HepG2 (cell line): Measurements from ENCODE around the gene C11orf21. TPM values are rescaled to one million over a fixed set of nuclear protein-coding genes. Genes with fewer than 3 reads are reported as not detected.

Source experiments
- ATAC-seq: fragments of 200-7000 bp; cut with Tn5 transposase; 3 replicates; pipeline ENCODE4 v1.9.1; 2020; ENCODE audit warnings: mild to moderate bottlenecking, moderate library complexity
- BruUV-seq: library from RNA; stranded (reverse); fragments of 400-500 nt; replicated peaks from 2 replicates; lab custom pipeline; 2021; lab: Mats Ljungman, UMichigan
- CTCF ChIA-PET: fragments of 300-600 bp; formaldehyde crosslinking; extraction: SDS; loops from one replicate; lab custom pipeline; 2021; ENCODE audit warnings: low total read pairs, inconsistent platforms, low intra/inter-chr PET ratio; lab: Yijun Ruan, JAX
- POLR2A ChIA-PET: fragments of 350-600 bp; sonication (Branson Sonifier 250); formaldehyde crosslinking; loops from one replicate; lab custom pipeline; 2020; ENCODE audit warnings: antibody characterized with exemption, inconsistent platforms; lab: Yijun Ruan, JAX
- DNase-seq: peaks from one replicate; pipeline ENCODE4 v3.0.0-alpha.2; 2015; ENCODE audit warnings: low spot score
- FAIRE-seq: peaks from 3 replicates; lab custom pipeline; 2011; peaks lifted over from hg19 to GRCh38; lab: Jason Lieb, UNC
- H2AFZ ChIP-seq: one replicate; pipeline ENCODE4 v1.6.1; 2011; ENCODE audit warnings: low read length, inconsistent platforms
- H3K27ac ChIP-seq: fragments of 300-600 bp; 3 replicates; pipeline ENCODE4 v1.8.0; 2011; ENCODE audit warnings: mixed run types, mild to moderate bottlenecking, mixed read lengths, low read length, inconsistent platforms; ENCODE audit not compliant: insufficient read depth; ENCODE audit errors: extremely low read length
- H3K27me3 ChIP-seq, 2 experiments: fragments of 200-600 bp in 1 of 2; 2 replicates in 1 of 2; 3 replicates in 1 of 2; pipeline versions ENCODE4 v1.6.0 to v1.8.0; 2011; ENCODE audit warnings: low read length in 2 of 2, mild to moderate bottlenecking in 2 of 2, moderate library complexity in 2 of 2, inconsistent platforms in 1 of 2; ENCODE audit not compliant: insufficient read depth in 2 of 2, control insufficient read depth in 1 of 2
- H3K36me3 ChIP-seq, 2 experiments: fragments of 200-600 bp in 1 of 2; replicated peaks in 1 of 2; 2 replicates in 1 of 2; 3 replicates in 1 of 2; pipeline versions ENCODE4 v1.5.1 to v1.8.0; 2011; ENCODE audit warnings: low read length in 2 of 2, inconsistent platforms in 1 of 2; ENCODE audit not compliant: insufficient read depth in 2 of 2, control insufficient read depth in 1 of 2
- H3K4me1 ChIP-seq: 2 replicates; pipeline ENCODE4 v1.5.1; 2012; ENCODE audit warnings: low read length, inconsistent platforms; ENCODE audit not compliant: insufficient read depth
- H3K4me2 ChIP-seq: 2 replicates; pipeline ENCODE4 v1.6.0; 2011; ENCODE audit warnings: low read depth, low read length, inconsistent platforms
- H3K4me3 ChIP-seq, 3 experiments: fragments of 200-600 bp in 1 of 3; sonication (generic), shearing (Covaris generic) in 1 of 3; replicated peaks in 1 of 3; 2 replicates each; pipeline ENCODE4 v1.5.1; 2011 to 2016; ENCODE audit warnings: low read length in 3 of 3, inconsistent platforms in 2 of 3, low read depth in 2 of 3, mild to moderate bottlenecking in 2 of 3, control low read depth in 1 of 3, mixed read lengths in 1 of 3; ENCODE audit not compliant: insufficient read depth in 1 of 3
- H3K79me2 ChIP-seq: one replicate; pipeline ENCODE4 v1.6.1; 2011; ENCODE audit warnings: low read length, inconsistent platforms; ENCODE audit not compliant: insufficient read depth
- H3K9ac ChIP-seq: 2 replicates; pipeline ENCODE4 v1.6.0; 2011; ENCODE audit warnings: mild to moderate bottlenecking, low read depth, low read length, inconsistent platforms; ENCODE audit not compliant: insufficient read depth
- H3K9me3 ChIP-seq: 2 replicates; pipeline ENCODE4 v1.5.1; 2012; ENCODE audit warnings: mild to moderate bottlenecking, low read length
- H4K20me1 ChIP-seq: 2 replicates; pipeline ENCODE4 v1.6.0; 2011; ENCODE audit warnings: inconsistent platforms, mild to moderate bottlenecking, low read length, moderate library complexity; ENCODE audit not compliant: insufficient read depth
- ARNT2 ChIP-seq: sonication (generic); formaldehyde crosslinking; IDR thresholded peaks from 2 replicates; pipeline ENCODE4 v1.8.0; 2022; ENCODE audit warnings: mild to moderate bottlenecking, low read depth, missing genetic modification reagents, moderate library complexity
- MAF1 ChIP-seq: sonication (generic); formaldehyde crosslinking; IDR thresholded peaks from 2 replicates; pipeline ENCODE4 v1.5.0; 2020; ENCODE audit warnings: missing genetic modification reagents, borderline replicate concordance
- MLXIP ChIP-seq: sonication (generic); formaldehyde crosslinking; IDR thresholded peaks from 2 replicates; pipeline ENCODE4 v1.9.0; 2021; ENCODE audit warnings: missing genetic modification reagents, borderline replicate concordance
- TCF7L2 ChIP-seq: IDR thresholded peaks from 2 replicates; pipeline ENCODE4 v1.6.1; 2011; ENCODE audit warnings: mild to moderate bottlenecking, low read depth, low read length, moderate library complexity
- TOE1 ChIP-seq: sonication (generic); formaldehyde crosslinking; IDR thresholded peaks from 2 replicates; pipeline ENCODE4 v1.4.0; 2020; ENCODE audit warnings: mild to moderate bottlenecking, missing genetic modification reagents
- ZBTB46 ChIP-seq: sonication (generic); formaldehyde crosslinking; IDR thresholded peaks from 2 replicates; pipeline ENCODE4 v1.4.0; 2020; ENCODE audit warnings: mild to moderate bottlenecking, missing genetic modification reagents, borderline replicate concordance
- ZMYM2 ChIP-seq: sonication (generic); formaldehyde crosslinking; IDR thresholded peaks from 2 replicates; pipeline ENCODE4 v1.8.0; 2022; ENCODE audit warnings: mild to moderate bottlenecking, missing genetic modification reagents
- ZNF281 ChIP-seq: sonication (generic); formaldehyde crosslinking; IDR thresholded peaks from 2 replicates; pipeline ENCODE4 v1.4.0; 2020; ENCODE audit warnings: missing genetic modification reagents, borderline replicate concordance
- ZNF317 ChIP-seq: sonication (generic); formaldehyde crosslinking; IDR thresholded peaks from 2 replicates; pipeline ENCODE4 v1.5.0; 2020; ENCODE audit warnings: mild to moderate bottlenecking, missing genetic modification reagents
- ZNF512 ChIP-seq: sonication (generic); formaldehyde crosslinking; IDR thresholded peaks from 2 replicates; pipeline ENCODE4 v1.4.0; 2020; ENCODE audit warnings: mild to moderate bottlenecking, missing genetic modification reagents
- ZNF670 ChIP-seq: sonication (generic); formaldehyde crosslinking; IDR thresholded peaks from 2 replicates; pipeline ENCODE4 v1.8.0; 2022; ENCODE audit warnings: mild to moderate bottlenecking, missing genetic modification reagents, borderline replicate concordance
- ZNF770 ChIP-seq: sonication (generic); formaldehyde crosslinking; IDR thresholded peaks from 2 replicates; pipeline ENCODE4 v1.5.0; 2020; ENCODE audit warnings: mild to moderate bottlenecking, missing genetic modification reagents
- WGBS: methylation state at CpG from one replicate; pipeline ENCODE4 v1.1.6; 2017; ENCODE audit warnings: low lambda C conversion rate; 5-methylcytosine and 5-hydroxymethylcytosine counted together
- in situ Hi-C: cut with HindIII; loops from 2 replicates; pipeline ENCODE4 v1.10.0; 2017; ENCODE audit warnings: low pct_unique_long_range_greater_than_20kb; ENCODE audit not compliant: extremely low pct_ligation_motif_present
- intact Hi-C: fragments of 100-400 bp; cut with micrococcal nuclease; formaldehyde crosslinking; loops from one replicate; pipeline ENCODE4 v1.10.0; 2022; ENCODE audit not compliant: unreplicated experiment
- polyA plus RNA-seq, 8 experiments: library from polyadenylated mRNA; depleted of rRNA in 3 of 8; stranded (reverse) in 7 of 8; unstranded in 1 of 8; fragments of >200 nt; fragmentation: Illumina TruSeq in 4 of 8; extraction: Trizol in 4 of 8; gene quantifications; 2 replicates each; pipeline versions ENCODE4 v1.2.1 to v1.2.3, GENCODE V29; 2011 to 2016; ENCODE audit warnings: low read depth in 4 of 8, missing spikeins in 1 of 8, mixed read lengths in 1 of 8; ENCODE audit not compliant: insufficient read depth in 1 of 8
- total RNA-seq, 5 experiments: library from RNA; depleted of rRNA; stranded (reverse); fragments of >200 nt; fragmentation: Illumina TruSeq; extraction: Trizol; gene quantifications; 2 replicates each; pipeline ENCODE4 v1.2.3, GENCODE V29; 2016; ENCODE audit warnings: low read depth in 1 of 5

The C11orf21 gene
- total and polyA plus RNA-seq, 2 of the 13 experiments (the other 11 are each of a cell fraction or from before 2014, with no cell fraction given): 0.08 TPM; not detected in 1

GRCh38 chr11:2331404-2331803, 29.7 kb upstream of the C11orf21 start:
- intact Hi-C loops: no loop called here
- H4K20me1 ChIP-seq: no peaks in the 10 kb centered on the region
- DNase-seq: no peak
- no peak for FAIRE-seq
- in situ Hi-C loops: no loop called here
- H3K4me3 ChIP-seq: no peak overlapping the region
- no TSS peak for BruUV-seq
- no peaks in the 10 kb centered on the region for H3K79me2 ChIP-seq
- WGBS: 72% methylated on average over 5 of the region's 5 CpGs
- 0 out of 2 replicates have a peak, but pooled peaks cover 13% of the 10 kb centered on the region for H3K9me3 ChIP-seq
- no peaks in the 10 kb centered on the region for H3K36me3 ChIP-seq
- no peak overlapping the region for H3K9ac ChIP-seq
- peaks cover 4 to 39% of the 10 kb centered on the region in 2 experiments; a peak in 4 of 5 replicates for H3K27me3 ChIP-seq
- ATAC-seq: no peak
- H3K27ac ChIP-seq: no peak overlapping the region
- no peaks in the 10 kb centered on the region for H3K4me1 ChIP-seq
- ChIA-PET CTCF (no interaction called here), POLR2A (no interaction called here)
- H3K4me2 ChIP-seq: no peak overlapping the region
- no peak overlapping the region for H2AFZ ChIP-seq
- TF ChIP-seq MAF1 (CRISPR knock-in tag): no peak
- no peak for TF ChIP-seq ZMYM2
- no peak for TF ChIP-seq ARNT2 (CRISPR knock-in tag)
- no peak for TF ChIP-seq ZNF670
- TF ChIP-seq ZBTB46 (CRISPR knock-in tag): no peak
- TF ChIP-seq ZNF281 (CRISPR knock-in tag): no peak
- no peak for TF ChIP-seq TCF7L2
- TF ChIP-seq TOE1 (CRISPR knock-in tag): no peak
- no peak for TF ChIP-seq MLXIP (CRISPR knock-in tag)
- TF ChIP-seq ZNF770 (CRISPR knock-in tag): no peak
- no peak for TF ChIP-seq ZNF317
- no peak for TF ChIP-seq ZNF512 (CRISPR knock-in tag)
